ENCODE measurements around the gene PUSL1. TPM values are rescaled to one million over a fixed set of nuclear protein-coding genes. Genes with fewer than 3 reads are reported as not detected.

The PUSL1 gene
- total and polyA plus RNA-seq, 2 of the 13 experiments (the other 11 are each of a cell fraction or from before 2014, with no cell fraction given), result 8.3 to 22.2 TPM

DNA sequence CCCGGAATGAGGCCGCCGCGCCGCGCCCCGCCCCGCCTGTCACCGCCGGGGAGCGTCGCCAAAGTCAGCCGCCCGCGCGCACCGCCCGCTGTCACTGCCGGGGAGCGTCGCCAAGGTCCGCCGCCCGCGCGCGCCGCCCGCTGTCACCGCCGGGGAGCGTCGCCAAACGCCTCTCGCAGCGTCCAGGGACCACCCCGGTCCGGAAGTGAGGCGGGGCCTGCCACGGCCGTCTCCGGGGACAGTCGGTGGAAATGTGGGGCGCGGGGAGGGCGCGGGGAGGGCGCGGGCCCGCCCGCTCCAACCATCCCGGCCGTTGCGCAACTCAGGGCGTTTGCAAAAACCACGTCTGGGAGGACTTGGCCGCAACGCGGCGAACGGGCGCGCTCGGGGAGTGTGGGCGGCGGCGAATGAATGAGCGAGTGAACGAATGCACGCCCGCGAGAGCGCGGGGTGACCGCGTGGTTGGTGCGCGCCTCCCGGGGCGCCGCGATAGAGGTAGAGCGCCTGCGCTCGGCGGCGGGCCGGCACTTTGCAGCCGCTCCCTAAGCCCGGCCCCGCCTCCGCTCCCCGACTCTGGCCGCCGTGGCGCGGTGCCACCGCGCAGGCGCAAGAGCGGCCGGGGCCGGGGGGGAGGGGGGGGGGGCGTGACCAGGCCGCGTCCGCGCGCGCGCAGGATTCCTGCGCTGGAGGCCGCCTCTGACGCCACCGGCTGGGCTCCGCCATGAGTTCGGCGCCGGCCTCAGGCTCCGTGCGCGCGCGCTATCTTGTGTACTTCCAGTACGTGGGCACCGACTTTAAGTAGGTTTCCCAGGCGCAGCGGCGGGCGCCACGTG lies at the start of gene PUSL1, which contains the start of gene ACAP3 (continued):
- TF ChIP-seq MAZ (IDR thresholded peaks at IDR 0.05; ENCODE audit: borderline replicate concordance, low read depth, low read length), result peak; percentile 70; the same call in 1 of the 2 replicates
- peak; percentile 88 for TF ChIP-seq MAZ (CRISPR knock-in tag; IDR thresholded peaks at IDR 0.05; ENCODE audit: low read depth)
- TF ChIP-seq, protein P1, sequence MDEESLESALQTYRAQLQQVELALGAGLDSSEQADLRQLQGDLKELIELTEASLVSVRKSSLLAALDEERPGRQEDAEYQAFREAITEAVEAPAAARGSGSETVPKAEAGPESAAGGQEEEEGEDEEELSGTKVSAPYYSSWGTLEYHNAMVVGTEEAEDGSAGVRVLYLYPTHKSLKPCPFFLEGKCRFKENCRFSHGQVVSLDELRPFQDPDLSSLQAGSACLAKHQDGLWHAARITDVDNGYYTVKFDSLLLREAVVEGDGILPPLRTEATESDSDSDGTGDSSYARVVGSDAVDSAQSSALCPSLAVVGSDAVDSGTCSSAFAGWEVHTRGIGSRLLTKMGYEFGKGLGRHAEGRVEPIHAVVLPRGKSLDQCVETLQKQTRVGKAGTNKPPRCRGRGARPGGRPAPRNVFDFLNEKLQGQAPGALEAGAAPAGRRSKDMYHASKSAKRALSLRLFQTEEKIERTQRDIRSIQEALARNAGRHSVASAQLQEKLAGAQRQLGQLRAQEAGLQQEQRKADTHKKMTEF (CRISPR knock-in tag; IDR thresholded peaks at IDR 0.05), result peak; percentile 87; the same call in 1 of the 2 replicates
- TF ChIP-seq, protein P2, sequence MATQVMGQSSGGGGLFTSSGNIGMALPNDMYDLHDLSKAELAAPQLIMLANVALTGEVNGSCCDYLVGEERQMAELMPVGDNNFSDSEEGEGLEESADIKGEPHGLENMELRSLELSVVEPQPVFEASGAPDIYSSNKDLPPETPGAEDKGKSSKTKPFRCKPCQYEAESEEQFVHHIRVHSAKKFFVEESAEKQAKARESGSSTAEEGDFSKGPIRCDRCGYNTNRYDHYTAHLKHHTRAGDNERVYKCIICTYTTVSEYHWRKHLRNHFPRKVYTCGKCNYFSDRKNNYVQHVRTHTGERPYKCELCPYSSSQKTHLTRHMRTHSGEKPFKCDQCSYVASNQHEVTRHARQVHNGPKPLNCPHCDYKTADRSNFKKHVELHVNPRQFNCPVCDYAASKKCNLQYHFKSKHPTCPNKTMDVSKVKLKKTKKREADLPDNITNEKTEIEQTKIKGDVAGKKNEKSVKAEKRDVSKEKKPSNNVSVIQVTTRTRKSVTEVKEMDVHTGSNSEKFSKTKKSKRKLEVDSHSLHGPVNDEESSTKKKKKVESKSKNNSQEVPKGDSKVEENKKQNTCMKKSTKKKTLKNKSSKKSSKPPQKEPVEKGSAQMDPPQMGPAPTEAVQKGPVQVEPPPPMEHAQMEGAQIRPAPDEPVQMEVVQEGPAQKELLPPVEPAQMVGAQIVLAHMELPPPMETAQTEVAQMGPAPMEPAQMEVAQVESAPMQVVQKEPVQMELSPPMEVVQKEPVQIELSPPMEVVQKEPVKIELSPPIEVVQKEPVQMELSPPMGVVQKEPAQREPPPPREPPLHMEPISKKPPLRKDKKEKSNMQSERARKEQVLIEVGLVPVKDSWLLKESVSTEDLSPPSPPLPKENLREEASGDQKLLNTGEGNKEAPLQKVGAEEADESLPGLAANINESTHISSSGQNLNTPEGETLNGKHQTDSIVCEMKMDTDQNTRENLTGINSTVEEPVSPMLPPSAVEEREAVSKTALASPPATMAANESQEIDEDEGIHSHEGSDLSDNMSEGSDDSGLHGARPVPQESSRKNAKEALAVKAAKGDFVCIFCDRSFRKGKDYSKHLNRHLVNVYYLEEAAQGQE (IDR thresholded peaks at IDR 0.05; ENCODE audit: borderline replicate concordance in 1 of 2, low read depth in 1 of 2, low read length in 2 of 2), result no peak
- TF ChIP-seq, protein P3, sequence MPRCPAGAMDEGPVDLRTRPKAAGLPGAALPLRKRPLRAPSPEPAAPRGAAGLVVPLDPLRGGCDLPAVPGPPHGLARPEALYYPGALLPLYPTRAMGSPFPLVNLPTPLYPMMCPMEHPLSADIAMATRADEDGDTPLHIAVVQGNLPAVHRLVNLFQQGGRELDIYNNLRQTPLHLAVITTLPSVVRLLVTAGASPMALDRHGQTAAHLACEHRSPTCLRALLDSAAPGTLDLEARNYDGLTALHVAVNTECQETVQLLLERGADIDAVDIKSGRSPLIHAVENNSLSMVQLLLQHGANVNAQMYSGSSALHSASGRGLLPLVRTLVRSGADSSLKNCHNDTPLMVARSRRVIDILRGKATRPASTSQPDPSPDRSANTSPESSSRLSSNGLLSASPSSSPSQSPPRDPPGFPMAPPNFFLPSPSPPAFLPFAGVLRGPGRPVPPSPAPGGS (CRISPR knock-in tag; IDR thresholded peaks at IDR 0.05), result no peak
- no peak for TF ChIP-seq ZSCAN12 (CRISPR knock-in tag; IDR thresholded peaks at IDR 0.05)
- TF ChIP-seq, protein P4, sequence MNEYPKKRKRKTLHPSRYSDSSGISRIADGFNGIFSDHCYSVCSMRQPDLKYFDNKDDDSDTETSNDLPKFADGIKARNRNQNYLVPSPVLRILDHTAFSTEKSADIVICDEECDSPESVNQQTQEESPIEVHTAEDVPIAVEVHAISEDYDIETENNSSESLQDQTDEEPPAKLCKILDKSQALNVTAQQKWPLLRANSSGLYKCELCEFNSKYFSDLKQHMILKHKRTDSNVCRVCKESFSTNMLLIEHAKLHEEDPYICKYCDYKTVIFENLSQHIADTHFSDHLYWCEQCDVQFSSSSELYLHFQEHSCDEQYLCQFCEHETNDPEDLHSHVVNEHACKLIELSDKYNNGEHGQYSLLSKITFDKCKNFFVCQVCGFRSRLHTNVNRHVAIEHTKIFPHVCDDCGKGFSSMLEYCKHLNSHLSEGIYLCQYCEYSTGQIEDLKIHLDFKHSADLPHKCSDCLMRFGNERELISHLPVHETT (CRISPR knock-in tag; conservative IDR thresholded peaks at IDR 0.05), result peak; percentile 93
- TF ChIP-seq, protein P5, sequence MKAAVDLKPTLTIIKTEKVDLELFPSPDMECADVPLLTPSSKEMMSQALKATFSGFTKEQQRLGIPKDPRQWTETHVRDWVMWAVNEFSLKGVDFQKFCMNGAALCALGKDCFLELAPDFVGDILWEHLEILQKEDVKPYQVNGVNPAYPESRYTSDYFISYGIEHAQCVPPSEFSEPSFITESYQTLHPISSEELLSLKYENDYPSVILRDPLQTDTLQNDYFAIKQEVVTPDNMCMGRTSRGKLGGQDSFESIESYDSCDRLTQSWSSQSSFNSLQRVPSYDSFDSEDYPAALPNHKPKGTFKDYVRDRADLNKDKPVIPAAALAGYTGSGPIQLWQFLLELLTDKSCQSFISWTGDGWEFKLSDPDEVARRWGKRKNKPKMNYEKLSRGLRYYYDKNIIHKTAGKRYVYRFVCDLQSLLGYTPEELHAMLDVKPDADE (CRISPR knock-in tag; IDR thresholded peaks at IDR 0.05), result 0 out of 2 replicates have a peak, but pooled peaks have one; percentile 63
- TF ChIP-seq, protein P6, sequence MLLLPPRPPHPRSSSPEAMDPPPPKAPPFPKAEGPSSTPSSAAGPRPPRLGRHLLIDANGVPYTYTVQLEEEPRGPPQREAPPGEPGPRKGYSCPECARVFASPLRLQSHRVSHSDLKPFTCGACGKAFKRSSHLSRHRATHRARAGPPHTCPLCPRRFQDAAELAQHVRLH (CRISPR knock-in tag; IDR thresholded peaks at IDR 0.05; ENCODE audit: borderline replicate concordance, low read depth), result 0 out of 2 replicates have a peak, but pooled peaks have one; percentile 23
- no peak for TF ChIP-seq U2AF1 (optimal IDR thresholded peaks at IDR 0.05; ENCODE audit: low read depth, low read length)
- TF ChIP-seq, protein P7, sequence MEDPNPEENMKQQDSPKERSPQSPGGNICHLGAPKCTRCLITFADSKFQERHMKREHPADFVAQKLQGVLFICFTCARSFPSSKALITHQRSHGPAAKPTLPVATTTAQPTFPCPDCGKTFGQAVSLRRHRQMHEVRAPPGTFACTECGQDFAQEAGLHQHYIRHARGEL (CRISPR knock-in tag; IDR thresholded peaks at IDR 0.05), result no peak
- TF ChIP-seq, protein P8, sequence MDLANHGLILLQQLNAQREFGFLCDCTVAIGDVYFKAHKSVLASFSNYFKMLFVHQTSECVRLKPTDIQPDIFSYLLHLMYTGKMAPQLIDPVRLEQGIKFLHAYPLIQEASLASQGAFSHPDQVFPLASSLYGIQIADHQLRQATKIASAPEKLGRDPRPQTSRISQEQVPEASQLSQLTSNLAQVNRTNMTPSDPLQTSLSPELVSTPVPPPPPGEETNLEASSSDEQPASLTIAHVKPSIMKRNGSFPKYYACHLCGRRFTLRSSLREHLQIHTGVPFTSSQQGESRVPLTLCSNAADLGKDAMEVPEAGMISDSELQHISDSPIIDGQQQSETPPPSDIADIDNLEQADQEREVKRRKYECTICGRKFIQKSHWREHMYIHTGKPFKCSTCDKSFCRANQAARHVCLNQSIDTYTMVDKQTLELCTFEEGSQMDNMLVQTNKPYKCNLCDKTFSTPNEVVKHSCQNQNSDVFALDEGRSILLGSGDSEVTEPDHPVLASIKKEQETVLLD (CRISPR knock-in tag; IDR thresholded peaks at IDR 0.05; ENCODE audit: low read depth), result peak; percentile 97
- 0 out of 2 replicates have a peak, but pooled peaks have one; percentile 36 for TF ChIP-seq ZNF879 (CRISPR knock-in tag; IDR thresholded peaks at IDR 0.05)

Measured in HepG2 (cell line).